NCI-H2196 (cell line): Measurements from ENCODE around the gene XDH.

Experiments used
- DNase-seq: peaks from one replicate; lab custom pipeline; 2025; ENCODE audit not compliant: unreplicated experiment; lab: John Stamatoyannopoulos, UW

XDH gene

GRCh38 chr2:31333046-31333445 is 81.5 kb downstream of the XDH start:
- no peak for DNase-seq

GRCh38 chr2:31332521-31332920 is 82.0 kb downstream of the XDH start:
- DNase-seq = no peak

- no peak for DNase-seq
These were observed 83.4 kb downstream of the XDH start for GRCh38 chr2:31331156-31331555.

- DNase-seq = no peak
These were observed 85.4 kb downstream of the XDH start for GRCh38 chr2:31329081-31329625.

- DNase-seq = no peak
These were observed 86.5 kb downstream of the XDH start for GRCh38 chr2:31328026-31328425.

GRCh38 chr2:31327505-31327904 is 87.0 kb downstream of the XDH start:
- no peak for DNase-seq

GRCh38 chr2:31324016-31324633 is 90.4 kb downstream of the XDH start:
- DNase-seq = no peak

- DNase-seq = no peak
These were observed 92.2 kb downstream of the XDH start for GRCh38 chr2:31322371-31322770.

GRCh38 chr2:31319406-31320175 is 95.0 kb downstream of the XDH start:
- DNase-seq = no peak

- no peak for DNase-seq
These were observed 95.9 kb downstream of the XDH start for GRCh38 chr2:31318361-31319336.

GRCh38 chr2:31317396-31317795 is 97.1 kb downstream of the XDH start:
- DNase-seq = no peak

- DNase-seq = no peak
These were observed 99.8 kb downstream of the XDH start for GRCh38 chr2:31314761-31315160.

- DNase-seq = no peak
These were observed 101.6 kb downstream of the XDH start for GRCh38 chr2:31312898-31313297.

- DNase-seq = no peak
These were observed 109.7 kb downstream of the XDH start for GRCh38 chr2:31304816-31305215.

- no peak for DNase-seq
These were observed 111.5 kb downstream of the XDH start for GRCh38 chr2:31302940-31303563.

- no peak for DNase-seq
These were observed 114.2 kb downstream of the XDH start for GRCh38 chr2:31300309-31300708.

- DNase-seq = no peak
These were observed 115.0 kb downstream of the XDH start for GRCh38 chr2:31299547-31299946.

GRCh38 chr2:31297751-31298150 is 116.8 kb downstream of the XDH start:
- no peak for DNase-seq

- DNase-seq = no peak
These were observed 117.8 kb downstream of the XDH start for GRCh38 chr2:31296641-31297287.

GRCh38 chr2:31294196-31294595 is 120.3 kb downstream of the XDH start:
- DNase-seq = no peak
